BJ (cell line): ENCODE measurements around the gene DGAT2. TPM values are rescaled to one million over a fixed set of nuclear protein-coding genes. Genes with fewer than 3 reads are reported as not detected.

Experiments
- CTCF ChIA-PET: fragments of 350-600 bp; formaldehyde crosslinking; extraction: SDS; loops from one replicate; lab custom pipeline; 2021; ENCODE audit warnings: antibody characterized with exemption, inconsistent platforms; lab: Yijun Ruan, JAX
- POLR2A ChIA-PET: fragments of 300-600 bp; sonication (Branson Sonifier 250); formaldehyde crosslinking; extraction: SDS; loops from one replicate; lab custom pipeline; 2021; ENCODE audit warnings: antibody characterized with exemption; lab: Charles Lee
- DNase-seq: peaks from one replicate; pipeline ENCODE4 v3.0.0-alpha.2; 2011; ENCODE audit warnings: low read depth
- H3K27me3 ChIP-seq: 2 replicates; pipeline ENCODE4 v1.6.0; 2011; ENCODE audit warnings: low read length; ENCODE audit not compliant: control insufficient read depth, insufficient read depth
- H3K36me3 ChIP-seq: 2 replicates; pipeline ENCODE4 v1.5.1; 2011; ENCODE audit warnings: low read length; ENCODE audit not compliant: control insufficient read depth, insufficient read depth
- H3K4me3 ChIP-seq: 2 replicates; pipeline ENCODE4 v1.5.1; 2011; ENCODE audit warnings: low read depth, mild to moderate bottlenecking, control low read depth, low read length
- CTCF ChIP-seq: IDR thresholded peaks from 2 replicates; pipeline ENCODE4 v1.5.1; 2011; ENCODE audit warnings: low read depth, mild to moderate bottlenecking, control low read depth, inconsistent platforms, low read length, moderate library complexity; ENCODE audit not compliant: insufficient read depth
- polyA plus RNA-seq: library from polyadenylated mRNA; depleted of rRNA; stranded (reverse); fragments of >200 nt; gene quantifications from 2 replicates; pipeline ENCODE4 v1.2.3, GENCODE V29; 2011

The DGAT2 gene
- polyA plus RNA-seq, 1 experiment: 2.6 TPM

- DNase-seq: no peak
- no peak for TF ChIP-seq CTCF
- POLR2A ChIA-PET: no interaction called here
- H3K4me3 ChIP-seq: no peak overlapping the region
- peaks cover 2% of the 10 kb centered on the region; the same call in 1 of the 2 replicates for H3K27me3 ChIP-seq
- CTCF ChIA-PET: interaction anchor here (0.6 to 2.8 kb wide), 14 partner anchors 9 to 596 kb away, joined by 3 to 13 read pairs (median 5); no protein-coding TSS in a partner anchor
- no peaks in the 10 kb centered on the region for H3K36me3 ChIP-seq
These were observed 45.9 kb upstream of the DGAT2 start for GRCh38 chr11:75722669-75723042.

- no peak overlapping the region for H3K4me3 ChIP-seq
- H3K36me3 ChIP-seq: no peaks in the 10 kb centered on the region
- ChIA-PET POLR2A (no interaction called here), CTCF (interaction anchor here (0.5 to 1.5 kb wide), 3 partner anchors 19 to 147 kb away, joined by 3 read pairs; no protein-coding TSS in a partner anchor)
- TF ChIP-seq CTCF: no peak
- H3K27me3 ChIP-seq: peaks cover 2% of the 10 kb centered on the region
- DNase-seq: no peak
These were observed 42.8 kb upstream of the DGAT2 start for GRCh38 chr11:75725547-75726320.

GRCh38 chr11:75728992-75729391, 39.6 kb upstream of the DGAT2 start:
- CTCF ChIA-PET: interaction anchor here (0.6 to 1.3 kb wide), 4 partner anchors 23 to 145 kb away, joined by 3 to 4 read pairs (median 3); no protein-coding TSS in a partner anchor

GRCh38 chr11:75731095-75731494, 37.5 kb upstream of the DGAT2 start:
- ChIA-PET POLR2A (no interaction called here), CTCF (interaction anchor here (2.2 kb wide), 1 partner anchor 8 kb away, joined by 9 read pairs; no protein-coding TSS in a partner anchor)
- no peak for TF ChIP-seq CTCF
- Histone ChIP-seq H3K27me3 (peaks cover 8% of the 10 kb centered on the region), H3K4me3 (no peak overlapping the region), H3K36me3 (no peaks in the 10 kb centered on the region)
- DNase-seq: no peak

More at GRCh38 chr11:75728992-75729391, 39.6 kb upstream of the DGAT2 start:
- no peak for DNase-seq
- Histone ChIP-seq H3K36me3 (no peaks in the 10 kb centered on the region), H3K27me3 (peaks cover 7% of the 10 kb centered on the region), H3K4me3 (no peak overlapping the region)
- no peak for TF ChIP-seq CTCF
- POLR2A ChIA-PET: no interaction called here

- ChIA-PET POLR2A (no interaction called here), CTCF (interaction anchor here (2.2 kb wide), 1 partner anchor 10 kb away, joined by 9 read pairs; no protein-coding TSS in a partner anchor)
- no peaks in the 10 kb centered on the region for H3K36me3 ChIP-seq
- no peak overlapping the region for H3K4me3 ChIP-seq
- TF ChIP-seq CTCF: no peak
- DNase-seq: no peak
- peaks cover 11% of the 10 kb centered on the region for H3K27me3 ChIP-seq
These were observed 35.5 kb upstream of the DGAT2 start for GRCh38 chr11:75733071-75733430.
